Measurements from ENCODE around the gene NDFIP2.

The NDFIP2 gene

GRCh38 chr13:79469608-79470007 is 11.3 kb upstream of the NDFIP2 start:
- peaks cover 6% of the 10 kb centered on the region for H3K9me3 Mint-ChIP-seq
- H3K27ac Mint-ChIP-seq = no peak overlapping the region
- intact Hi-C loops (cut with micrococcal nuclease) = no loop called here
- no peaks in the 10 kb centered on the region for H3K36me3 Mint-ChIP-seq (ENCODE audit: low read depth)
- no peak overlapping the region for H3K4me3 Mint-ChIP-seq
- H3K4me1 Mint-ChIP-seq (ENCODE audit: low read depth) = peaks cover 7% of the 10 kb centered on the region
- H3K27me3 Mint-ChIP-seq = peaks cover 22% of the 10 kb centered on the region

GRCh38 chr13:79470666-79471065 is 10.3 kb upstream of the NDFIP2 start:
- peaks cover 9% of the 10 kb centered on the region for H3K9me3 Mint-ChIP-seq
- intact Hi-C loops (cut with micrococcal nuclease) = no loop called here
- H3K4me1 Mint-ChIP-seq (ENCODE audit: low read depth) = peaks cover 7% of the 10 kb centered on the region
- peaks cover 28% of the 10 kb centered on the region for H3K27me3 Mint-ChIP-seq
- no peaks in the 10 kb centered on the region for H3K36me3 Mint-ChIP-seq (ENCODE audit: low read depth)
- H3K27ac Mint-ChIP-seq = no peak overlapping the region
- H3K4me3 Mint-ChIP-seq = no peak overlapping the region

- no peak overlapping the region for H3K4me3 Mint-ChIP-seq
- H3K27me3 Mint-ChIP-seq = peaks cover 48% of the 10 kb centered on the region
- H3K36me3 Mint-ChIP-seq (ENCODE audit: low read depth) = no peaks in the 10 kb centered on the region
- peaks cover 9% of the 10 kb centered on the region for H3K9me3 Mint-ChIP-seq
- no peak overlapping the region for H3K27ac Mint-ChIP-seq
- intact Hi-C loops (cut with micrococcal nuclease) = no loop called here
- peaks cover 6% of the 10 kb centered on the region for H3K4me1 Mint-ChIP-seq (ENCODE audit: low read depth)
These were observed 5.4 kb upstream of the NDFIP2 start for GRCh38 chr13:79475569-79475968.

- H3K4me1 Mint-ChIP-seq (ENCODE audit: low read depth) = peaks cover 19% of the 10 kb centered on the region
- no peak overlapping the region for H3K4me3 Mint-ChIP-seq
- peaks cover 9% of the 10 kb centered on the region for H3K9me3 Mint-ChIP-seq
- no peak overlapping the region for H3K27ac Mint-ChIP-seq
- H3K27me3 Mint-ChIP-seq = peaks cover 65% of the 10 kb centered on the region
- intact Hi-C loops (cut with micrococcal nuclease) = no loop called here
- H3K36me3 Mint-ChIP-seq (ENCODE audit: low read depth) = peaks cover 10% of the 10 kb centered on the region
These were observed 3.0 kb upstream of the NDFIP2 start for GRCh38 chr13:79477968-79478367.

GRCh38 chr13:79479882-79480281 is 1.1 kb upstream of the NDFIP2 start:
- Mint-ChIP-seq H3K27me3 (peaks cover 65% of the 10 kb centered on the region), H3K27ac (no peak overlapping the region), H3K4me1 (ENCODE audit: low read depth) (peaks cover 19% of the 10 kb centered on the region), H3K9me3 (peaks cover under 1% of the 10 kb centered on the region), H3K4me3 (no peak overlapping the region), H3K36me3 (ENCODE audit: low read depth) (peaks cover 10% of the 10 kb centered on the region)
- intact Hi-C loops (cut with micrococcal nuclease) = no loop called here

GRCh38 chr13:79481685-79482052 is 714 bp downstream of the NDFIP2 start:
- intact Hi-C loops (cut with micrococcal nuclease) = no loop called here

GRCh38 chr13:79482281-79482970 is 1.5 kb downstream of the NDFIP2 start:
- intact Hi-C loops (cut with micrococcal nuclease) = no loop called here
- no peak overlapping the region for H3K4me3 Mint-ChIP-seq
- H3K4me1 Mint-ChIP-seq (ENCODE audit: low read depth) = peaks cover 19% of the 10 kb centered on the region
- H3K36me3 Mint-ChIP-seq (ENCODE audit: low read depth) = peaks cover 10% of the 10 kb centered on the region
- peaks cover 73% of the 10 kb centered on the region for H3K27me3 Mint-ChIP-seq
- H3K9me3 Mint-ChIP-seq = no peaks in the 10 kb centered on the region
- no peak overlapping the region for H3K27ac Mint-ChIP-seq

More at GRCh38 chr13:79481685-79482052, 714 bp downstream of the NDFIP2 start:
- H3K4me1 Mint-ChIP-seq (ENCODE audit: low read depth) = peaks cover 19% of the 10 kb centered on the region
- H3K27me3 Mint-ChIP-seq = peaks cover 70% of the 10 kb centered on the region
- H3K9me3 Mint-ChIP-seq = no peaks in the 10 kb centered on the region
- H3K4me3 Mint-ChIP-seq = peak overlapping the region; percentile 77
- H3K27ac Mint-ChIP-seq = peak overlapping the region; percentile 35
- peaks cover 10% of the 10 kb centered on the region for H3K36me3 Mint-ChIP-seq (ENCODE audit: low read depth)

- peaks cover 10% of the 10 kb centered on the region for H3K36me3 Mint-ChIP-seq (ENCODE audit: low read depth)
These were observed 2.2 kb downstream of the NDFIP2 start for GRCh38 chr13:79483086-79483706.

GRCh38 chr13:79485014-79485811 is 4.3 kb downstream of the NDFIP2 start:
- Mint-ChIP-seq H3K4me1 (ENCODE audit: low read depth) (peaks cover 19% of the 10 kb centered on the region), H3K4me3 (no peak overlapping the region), H3K27ac (no peak overlapping the region), H3K9me3 (peaks cover 9% of the 10 kb centered on the region), H3K27me3 (peaks cover 56% of the 10 kb centered on the region), H3K36me3 (ENCODE audit: low read depth) (peaks cover 10% of the 10 kb centered on the region)
- intact Hi-C loops (cut with micrococcal nuclease) = no loop called here

More at GRCh38 chr13:79483086-79483706, 2.2 kb downstream of the NDFIP2 start:
- peaks cover 70% of the 10 kb centered on the region for H3K27me3 Mint-ChIP-seq
- no peak overlapping the region for H3K4me3 Mint-ChIP-seq
- peaks cover 19% of the 10 kb centered on the region for H3K4me1 Mint-ChIP-seq (ENCODE audit: low read depth)
- H3K27ac Mint-ChIP-seq = no peak overlapping the region
- intact Hi-C loops (cut with micrococcal nuclease) = no loop called here
- no peaks in the 10 kb centered on the region for H3K9me3 Mint-ChIP-seq

GRCh38 chr13:79486433-79487188 is 5.7 kb downstream of the NDFIP2 start:
- Mint-ChIP-seq H3K36me3 (ENCODE audit: low read depth) (peaks cover 3% of the 10 kb centered on the region), H3K27ac (no peak overlapping the region), H3K9me3 (peaks cover 9% of the 10 kb centered on the region), H3K27me3 (peaks cover 45% of the 10 kb centered on the region), H3K4me1 (ENCODE audit: low read depth) (peaks cover 10% of the 10 kb centered on the region), H3K4me3 (no peak overlapping the region)
- intact Hi-C loops (cut with micrococcal nuclease) = no loop called here

GRCh38 chr13:79490326-79490725 is 9.4 kb downstream of the NDFIP2 start:
- H3K36me3 Mint-ChIP-seq (ENCODE audit: low read depth) = no peaks in the 10 kb centered on the region
- H3K4me1 Mint-ChIP-seq (ENCODE audit: low read depth) = peaks cover 6% of the 10 kb centered on the region
- H3K27ac Mint-ChIP-seq = no peak overlapping the region
- H3K27me3 Mint-ChIP-seq = peaks cover 39% of the 10 kb centered on the region
- H3K4me3 Mint-ChIP-seq = no peak overlapping the region
- intact Hi-C loops (cut with micrococcal nuclease) = no loop called here
- peaks cover 9% of the 10 kb centered on the region for H3K9me3 Mint-ChIP-seq

- intact Hi-C loops (cut with micrococcal nuclease) = no loop called here
- H3K27me3 Mint-ChIP-seq = peaks cover 37% of the 10 kb centered on the region
- no peaks in the 10 kb centered on the region for H3K36me3 Mint-ChIP-seq (ENCODE audit: low read depth)
- peaks cover 9% of the 10 kb centered on the region for H3K9me3 Mint-ChIP-seq
- no peak overlapping the region for H3K27ac Mint-ChIP-seq
- peaks cover 6% of the 10 kb centered on the region for H3K4me1 Mint-ChIP-seq (ENCODE audit: low read depth)
- no peak overlapping the region for H3K4me3 Mint-ChIP-seq
These were observed 9.9 kb downstream of the NDFIP2 start for GRCh38 chr13:79490824-79491223.

GRCh38 chr13:79491715-79492114 is 10.8 kb downstream of the NDFIP2 start:
- Mint-ChIP-seq H3K9me3 (peaks cover 9% of the 10 kb centered on the region), H3K4me1 (ENCODE audit: low read depth) (peaks cover 6% of the 10 kb centered on the region), H3K27ac (no peak overlapping the region), H3K27me3 (peaks cover 41% of the 10 kb centered on the region), H3K4me3 (no peak overlapping the region), H3K36me3 (ENCODE audit: low read depth) (no peaks in the 10 kb centered on the region)
- intact Hi-C loops (cut with micrococcal nuclease) = no loop called here

All from dendritic cell treated with granulocyte-macrophage colony-stimulating factor and Interleukin-4, amounts not matched to agents 40 ng/mL and 50 ng/mL, for 4 days (primary cell).